GM19452 (cell line): Measurements from ENCODE around the gene ZBTB7C.

Experiments
- ATAC-seq: cut with Tn5 transposase; IDR thresholded peaks from one replicate; pipeline ENCODE4 v1.9.1; 2021; ENCODE audit not compliant: unreplicated experiment

ZBTB7C gene

GRCh38 chr18:47985866-47986265 lies 423.3 kb downstream of the ZBTB7C start:
- ATAC-seq, result no peak

- ATAC-seq, result no peak
Measured at GRCh38 chr18:47984991-47985390, 424.2 kb downstream of the ZBTB7C start.

- no peak for ATAC-seq
Measured at GRCh38 chr18:47983946-47984345, 425.2 kb downstream of the ZBTB7C start.

- no peak for ATAC-seq
Measured at GRCh38 chr18:47983055-47983454, 426.1 kb downstream of the ZBTB7C start.

- ATAC-seq, result no peak
Measured at GRCh38 chr18:47981830-47982229, 427.4 kb downstream of the ZBTB7C start.

GRCh38 chr18:47981320-47981719 lies 427.9 kb downstream of the ZBTB7C start:
- ATAC-seq, result no peak

GRCh38 chr18:47979611-47980200 lies 429.5 kb downstream of the ZBTB7C start:
- ATAC-seq, result no peak

GRCh38 chr18:47978603-47979002 lies 430.6 kb downstream of the ZBTB7C start:
- no peak for ATAC-seq

- no peak for ATAC-seq
Measured at GRCh38 chr18:47978141-47978540, 431.0 kb downstream of the ZBTB7C start.
